Measurements from ENCODE around the gene PCDHGA8. TPM values are rescaled to one million over a fixed set of nuclear protein-coding genes. Genes with fewer than 3 reads are reported as not detected.
A peak's percentile ranks its signal among the peaks of the same experiment; 100 is the strongest.
"Not testable (repeated sequence)": the region's sequence is repeated elsewhere in the genome, so short reads cannot be mapped to it uniquely, and the experiment has no call there.

PCDHGA8 gene
- total RNA-seq, 2 experiments from 2014 or later = 3.8 to 5.3 TPM

- Histone ChIP-seq H3K4me1 (ENCODE audit: insufficient read depth, low read length, poor library complexity, severe bottlenecking) (peaks cover 7% of the 10 kb centered on the region), H3K27ac (ENCODE audit: low read depth, low read length, poor library complexity, severe bottlenecking) (no peak overlapping the region), H3K4me2 (ENCODE audit: low read length) (peak overlapping the region; percentile 31; the same call in 1 of the 2 replicates), H4K20me1 (ENCODE audit: insufficient read depth, low read length) (no peaks in the 10 kb centered on the region), H3K9me3 (ENCODE audit: low read length) (no peaks in the 10 kb centered on the region), H3K4me3 (ENCODE audit: low read depth, low read length, poor library complexity, severe bottlenecking) (no peak overlapping the region), H3K79me2 (ENCODE audit: insufficient read depth, low read depth, low read length) (peaks cover 8% of the 10 kb centered on the region; the same call in 1 of the 2 replicates), H3K36me3 (ENCODE audit: insufficient read depth, low read length) (no peaks in the 10 kb centered on the region), H3K9me2 (ENCODE audit: insufficient read depth, low read length) (no peaks in the 10 kb centered on the region), H2AFZ (ENCODE audit: low read length) (no peak overlapping the region)
- TF ChIP-seq CTCF (conservative IDR thresholded peaks at IDR 0.05; ENCODE audit: low read length) = no peak
- BruUV-seq (replicated peaks) = no TSS peak
- CTCF ChIA-PET (ENCODE audit: unreplicated experiment) = interaction anchor here (0.6 kb wide), 1 partner anchor 138 kb away, joined by 3 read pairs; no protein-coding TSS in a partner anchor
- DNase-seq (ENCODE audit: low spot score) = no peak
- intact Hi-C loops (cut with micrococcal nuclease; ENCODE audit: unreplicated experiment) = no loop called here
- POLR2A ChIA-PET = interaction anchor here (0.5 to 0.7 kb wide), 2 partner anchors 63 to 969 kb away, joined by 3 to 4 read pairs; no protein-coding TSS in a partner anchor
These were observed 3.8 kb upstream of the PCDHGA8 start for GRCh38 chr5:141388661-141389060.

- TF ChIP-seq CTCF (conservative IDR thresholded peaks at IDR 0.05; ENCODE audit: low read length) (no peak), EZH2phosphoT487 (IDR thresholded peaks at IDR 0.05; ENCODE audit: borderline replicate concordance, low read depth, low read length) (no peak)
- H3K4me3 ChIP-seq (ENCODE audit: low read depth, low read length, poor library complexity, severe bottlenecking) = no peak overlapping the region
- ChIA-PET CTCF (ENCODE audit: unreplicated experiment) (interaction anchor here (0.6 to 1.3 kb wide), 3 partner anchors 70 to 169 kb away, joined by 3 to 5 read pairs (median 3); partner anchors contain the start of gene TAF7), POLR2A (no interaction called here)
- BruUV-seq (replicated peaks) = no TSS peak
- H3K4me2 ChIP-seq (ENCODE audit: low read length) = no peak overlapping the region
- no peak for DNase-seq (ENCODE audit: low spot score)
- H3K79me2 ChIP-seq (ENCODE audit: insufficient read depth, low read depth, low read length) = peaks cover 8% of the 10 kb centered on the region; the same call in 1 of the 2 replicates
- no peaks in the 10 kb centered on the region for H3K9me3 ChIP-seq (ENCODE audit: low read length)
- H3K27ac ChIP-seq (ENCODE audit: low read depth, low read length, poor library complexity, severe bottlenecking) = no peak overlapping the region
- H3K4me1 ChIP-seq (ENCODE audit: insufficient read depth, low read length, poor library complexity, severe bottlenecking) = peaks cover 7% of the 10 kb centered on the region
- no peak overlapping the region for H2AFZ ChIP-seq (ENCODE audit: low read length)
- intact Hi-C loops (cut with micrococcal nuclease; ENCODE audit: unreplicated experiment) = no loop called here
- H3K9me2 ChIP-seq (ENCODE audit: insufficient read depth, low read length) = no peaks in the 10 kb centered on the region
- H4K20me1 ChIP-seq (ENCODE audit: insufficient read depth, low read length) = no peaks in the 10 kb centered on the region
- H3K36me3 ChIP-seq (ENCODE audit: insufficient read depth, low read length) = no peaks in the 10 kb centered on the region
These were observed 3.0 kb upstream of the PCDHGA8 start for GRCh38 chr5:141389153-141390042.

- Histone ChIP-seq H3K4me2 (ENCODE audit: low read length) (no peak overlapping the region), H3K9me3 (ENCODE audit: low read length) (no peaks in the 10 kb centered on the region), H3K79me2 (ENCODE audit: insufficient read depth, low read depth, low read length) (peaks cover 8% of the 10 kb centered on the region; the same call in 1 of the 2 replicates), H3K27ac (ENCODE audit: low read depth, low read length, poor library complexity, severe bottlenecking) (no peak overlapping the region), H4K20me1 (ENCODE audit: insufficient read depth, low read length) (no peaks in the 10 kb centered on the region), H3K36me3 (ENCODE audit: insufficient read depth, low read length) (no peaks in the 10 kb centered on the region), H3K4me1 (ENCODE audit: insufficient read depth, low read length, poor library complexity, severe bottlenecking) (peaks cover 7% of the 10 kb centered on the region), H3K9me2 (ENCODE audit: insufficient read depth, low read length) (no peaks in the 10 kb centered on the region), H2AFZ (ENCODE audit: low read length) (no peak overlapping the region), H3K4me3 (ENCODE audit: low read depth, low read length, poor library complexity, severe bottlenecking) (no peak overlapping the region)
- DNase-seq (ENCODE audit: low spot score) = no peak
- TF ChIP-seq CTCF (conservative IDR thresholded peaks at IDR 0.05; ENCODE audit: low read length) (no peak), EZH2phosphoT487 (IDR thresholded peaks at IDR 0.05; ENCODE audit: borderline replicate concordance, low read depth, low read length) (no peak)
- POLR2A ChIA-PET = no interaction called here
- intact Hi-C loops (cut with micrococcal nuclease; ENCODE audit: unreplicated experiment) = no loop called here
- CTCF ChIA-PET (ENCODE audit: unreplicated experiment) = no interaction called here
- no TSS peak for BruUV-seq (replicated peaks)
These were observed 834 bp downstream of the PCDHGA8 start for GRCh38 chr5:141393267-141393666.

- H3K36me3 ChIP-seq (ENCODE audit: insufficient read depth, low read length); intact Hi-C loops (cut with micrococcal nuclease; ENCODE audit: unreplicated experiment); H3K27ac ChIP-seq (ENCODE audit: low read depth, low read length, poor library complexity, severe bottlenecking); BruUV-seq (replicated peaks); POLR2A ChIA-PET; H2AFZ ChIP-seq (ENCODE audit: low read length); H3K9me2 ChIP-seq (ENCODE audit: insufficient read depth, low read length); CTCF ChIA-PET (ENCODE audit: unreplicated experiment); H3K9me3 ChIP-seq (ENCODE audit: low read length); H3K4me1 ChIP-seq (ENCODE audit: insufficient read depth, low read length, poor library complexity, severe bottlenecking); H3K4me2 ChIP-seq (ENCODE audit: low read length); H4K20me1 ChIP-seq (ENCODE audit: insufficient read depth, low read length); H3K4me3 ChIP-seq (ENCODE audit: low read depth, low read length, poor library complexity, severe bottlenecking); H3K79me2 ChIP-seq (ENCODE audit: insufficient read depth, low read depth, low read length); DNase-seq (ENCODE audit: low spot score): not testable (repeated sequence)
These were observed 2.2 kb downstream of the PCDHGA8 start for GRCh38 chr5:141394401-141395187.
